ENCODE measurements around the gene WNT5A.

DNA sequence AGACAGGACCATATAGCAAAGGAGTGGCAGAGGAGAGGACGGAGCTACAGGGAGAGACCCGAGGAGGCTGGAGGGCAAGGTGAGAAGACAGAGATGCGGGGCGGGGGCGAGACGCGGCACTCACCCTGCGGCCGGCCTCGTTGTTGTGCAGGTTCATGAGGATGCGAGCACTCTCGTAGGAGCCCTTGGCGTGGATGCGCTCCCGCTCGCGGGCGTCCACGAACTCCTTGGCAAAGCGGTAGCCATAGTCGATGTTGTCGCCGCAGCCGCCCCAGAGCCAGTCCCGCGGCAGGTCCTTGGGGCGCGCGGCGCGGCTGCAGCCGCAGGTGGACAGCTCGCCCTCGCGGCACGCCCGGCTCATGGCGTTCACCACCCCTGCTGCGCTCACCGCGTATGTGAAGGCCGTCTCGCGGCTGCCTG is 12.9 kb downstream of the WNT5A start:
- TF ChIP-seq, protein P1, sequence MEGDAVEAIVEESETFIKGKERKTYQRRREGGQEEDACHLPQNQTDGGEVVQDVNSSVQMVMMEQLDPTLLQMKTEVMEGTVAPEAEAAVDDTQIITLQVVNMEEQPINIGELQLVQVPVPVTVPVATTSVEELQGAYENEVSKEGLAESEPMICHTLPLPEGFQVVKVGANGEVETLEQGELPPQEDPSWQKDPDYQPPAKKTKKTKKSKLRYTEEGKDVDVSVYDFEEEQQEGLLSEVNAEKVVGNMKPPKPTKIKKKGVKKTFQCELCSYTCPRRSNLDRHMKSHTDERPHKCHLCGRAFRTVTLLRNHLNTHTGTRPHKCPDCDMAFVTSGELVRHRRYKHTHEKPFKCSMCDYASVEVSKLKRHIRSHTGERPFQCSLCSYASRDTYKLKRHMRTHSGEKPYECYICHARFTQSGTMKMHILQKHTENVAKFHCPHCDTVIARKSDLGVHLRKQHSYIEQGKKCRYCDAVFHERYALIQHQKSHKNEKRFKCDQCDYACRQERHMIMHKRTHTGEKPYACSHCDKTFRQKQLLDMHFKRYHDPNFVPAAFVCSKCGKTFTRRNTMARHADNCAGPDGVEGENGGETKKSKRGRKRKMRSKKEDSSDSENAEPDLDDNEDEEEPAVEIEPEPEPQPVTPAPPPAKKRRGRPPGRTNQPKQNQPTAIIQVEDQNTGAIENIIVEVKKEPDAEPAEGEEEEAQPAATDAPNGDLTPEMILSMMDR (IDR thresholded peaks at IDR 0.05): no peak
- no peak for TF ChIP-seq POLR2A (IDR thresholded peaks at IDR 0.05)

Data from uterus (tissue), 2 donors.